NT2/D1 (cell line): ENCODE results near the gene CNP.

Source experiments
- DNase-seq: peaks from one replicate; pipeline ENCODE4 v3.0.0-alpha.2; 2011; ENCODE audit warnings: low read depth, low spot score
- H3K27me3 ChIP-seq: 2 replicates; pipeline ENCODE4 v1.6.0; 2011; ENCODE audit warnings: mild to moderate bottlenecking; ENCODE audit not compliant: insufficient read length, insufficient read depth
- H3K36me3 ChIP-seq: 2 replicates; pipeline ENCODE4 v1.6.1; 2011; ENCODE audit warnings: mild to moderate bottlenecking, low read length, mixed read lengths; ENCODE audit not compliant: insufficient read depth, insufficient read length
- H3K4me1 ChIP-seq: 2 replicates; pipeline ENCODE4 v1.5.1; 2011; ENCODE audit not compliant: insufficient read depth, insufficient read length
- H3K4me3 ChIP-seq: 2 replicates; pipeline ENCODE4 v1.5.1; 2011; ENCODE audit warnings: low read depth; ENCODE audit not compliant: insufficient read length
- H3K9ac ChIP-seq: 2 replicates; pipeline ENCODE4 v1.6.0; 2011; ENCODE audit warnings: low read depth; ENCODE audit not compliant: insufficient read length
- H3K9me3 ChIP-seq: 2 replicates; pipeline ENCODE4 v1.5.1; 2011; ENCODE audit warnings: mild to moderate bottlenecking, low read length; ENCODE audit not compliant: insufficient read depth
- SUZ12 ChIP-seq: IDR thresholded peaks from 2 replicates; pipeline ENCODE4 v1.6.1; 2011; ENCODE audit not compliant: insufficient read length, insufficient read depth; ENCODE audit errors: extremely low read depth
- YY1 ChIP-seq: IDR thresholded peaks from 2 replicates; pipeline ENCODE4 v1.6.1; 2011; ENCODE audit not compliant: insufficient read length, insufficient read depth
- ZNF274 ChIP-seq: IDR thresholded peaks from 2 replicates; pipeline ENCODE4 v1.6.1; 2011; ENCODE audit warnings: mild to moderate bottlenecking, low read depth, low read length

Gene CNP

GRCh38 chr17:41937970-41938954 is 28.3 kb upstream of the CNP start:
- Histone ChIP-seq H3K27me3 (no peaks in the 10 kb centered on the region), H3K36me3 (peaks cover 20% of the 10 kb centered on the region), H3K9ac (no peak overlapping the region), H3K9me3 (no peaks in the 10 kb centered on the region), H3K4me3 (no peak overlapping the region), H3K4me1 (peaks cover 4% of the 10 kb centered on the region)
- DNase-seq = no peak
- TF ChIP-seq SUZ12 = no peak
- TF ChIP-seq ZNF274 = no peak
- TF ChIP-seq YY1 = no peak

GRCh38 chr17:41939044-41939692 is 27.4 kb upstream of the CNP start:
- peaks cover 4% of the 10 kb centered on the region for H3K4me1 ChIP-seq
- no peaks in the 10 kb centered on the region for H3K27me3 ChIP-seq
- peaks cover 20% of the 10 kb centered on the region for H3K36me3 ChIP-seq
- TF ChIP-seq ZNF274 (no peak), YY1 (no peak), SUZ12 (no peak)
- no peak overlapping the region for H3K4me3 ChIP-seq
- no peaks in the 10 kb centered on the region for H3K9me3 ChIP-seq
- no peak overlapping the region for H3K9ac ChIP-seq
- no peak for DNase-seq

- Histone ChIP-seq H3K4me3 (no peak overlapping the region), H3K36me3 (peaks cover 20% of the 10 kb centered on the region), H3K9ac (no peak overlapping the region), H3K9me3 (no peaks in the 10 kb centered on the region), H3K4me1 (peaks cover 4% of the 10 kb centered on the region), H3K27me3 (no peaks in the 10 kb centered on the region)
- no peak for DNase-seq
- TF ChIP-seq SUZ12 (no peak), ZNF274 (no peak), YY1 (no peak)
Observed at GRCh38 chr17:41939693-41940090, 26.9 kb upstream of the CNP start.

GRCh38 chr17:41941168-41941567 is 25.4 kb upstream of the CNP start:
- no peak for TF ChIP-seq ZNF274
- no peak for TF ChIP-seq YY1
- no peak for TF ChIP-seq SUZ12
- DNase-seq = no peak
- Histone ChIP-seq H3K4me3 (no peak overlapping the region), H3K27me3 (no peaks in the 10 kb centered on the region), H3K36me3 (peaks cover 20% of the 10 kb centered on the region), H3K4me1 (peaks cover 4% of the 10 kb centered on the region), H3K9ac (no peak overlapping the region), H3K9me3 (no peaks in the 10 kb centered on the region)

GRCh38 chr17:41942626-41943373 is 23.8 kb upstream of the CNP start:
- Histone ChIP-seq H3K36me3 (peaks cover 7% of the 10 kb centered on the region), H3K27me3 (no peaks in the 10 kb centered on the region), H3K9me3 (no peaks in the 10 kb centered on the region), H3K9ac (no peak overlapping the region), H3K4me3 (no peak overlapping the region), H3K4me1 (peaks cover 4% of the 10 kb centered on the region)
- TF ChIP-seq ZNF274 = no peak
- no peak for DNase-seq

- H3K36me3 ChIP-seq = no peaks in the 10 kb centered on the region
- H3K27me3 ChIP-seq = no peaks in the 10 kb centered on the region
- TF ChIP-seq ZNF274 (no peak), YY1 (no peak), SUZ12 (no peak)
- peaks cover 4% of the 10 kb centered on the region for H3K4me1 ChIP-seq
- H3K9me3 ChIP-seq = no peaks in the 10 kb centered on the region
- no peak overlapping the region for H3K9ac ChIP-seq
- DNase-seq = no peak
- no peak overlapping the region for H3K4me3 ChIP-seq
Observed at GRCh38 chr17:41943492-41943891, 23.1 kb upstream of the CNP start.

GRCh38 chr17:41944943-41945342 is 21.7 kb upstream of the CNP start:
- no peak for TF ChIP-seq ZNF274
- TF ChIP-seq YY1 = no peak
- TF ChIP-seq SUZ12 = no peak
- H3K9me3 ChIP-seq = no peaks in the 10 kb centered on the region
- peaks cover 4% of the 10 kb centered on the region for H3K4me1 ChIP-seq
- no peaks in the 10 kb centered on the region for H3K27me3 ChIP-seq
- no peak for DNase-seq
- peaks cover 5% of the 10 kb centered on the region for H3K36me3 ChIP-seq
- H3K9ac ChIP-seq = no peak overlapping the region
- H3K4me3 ChIP-seq = no peak overlapping the region
